Measurements from ENCODE around the gene HECTD2.
"Not testable (repeated sequence)": the region's sequence is repeated elsewhere in the genome, so short reads cannot be mapped to it uniquely, and the experiment has no call there.

Gene HECTD2

GRCh38 chr10:91545384-91545783 lies 135.2 kb downstream of the HECTD2 start:
- DNase-seq: no peak

- no peak for DNase-seq
Observed at GRCh38 chr10:91545838-91546237, 135.7 kb downstream of the HECTD2 start.

GRCh38 chr10:91549262-91549661 lies 139.1 kb downstream of the HECTD2 start:
- DNase-seq: no peak

GRCh38 chr10:91550021-91550420 lies 139.9 kb downstream of the HECTD2 start:
- DNase-seq: no peak

- peak; percentile 8 for DNase-seq
Observed at GRCh38 chr10:91551856-91552255, 141.7 kb downstream of the HECTD2 start.

- DNase-seq: no peak
Observed at GRCh38 chr10:91552274-91553095, 142.3 kb downstream of the HECTD2 start.

GRCh38 chr10:91555455-91555854 lies 145.3 kb downstream of the HECTD2 start:
- DNase-seq: no peak

GRCh38 chr10:91556691-91557566 lies 146.8 kb downstream of the HECTD2 start:
- no peak for DNase-seq

GRCh38 chr10:91557651-91558111 lies 147.5 kb downstream of the HECTD2 start:
- DNase-seq: no peak

GRCh38 chr10:91558473-91558872 lies 148.3 kb downstream of the HECTD2 start:
- DNase-seq: no peak

GRCh38 chr10:91559169-91559568 lies 149.0 kb downstream of the HECTD2 start:
- DNase-seq: no peak

- no peak for DNase-seq
Observed at GRCh38 chr10:91559750-91560149, 149.6 kb downstream of the HECTD2 start.

GRCh38 chr10:91560827-91561226 lies 150.7 kb downstream of the HECTD2 start:
- DNase-seq: not testable (repeated sequence)

- DNase-seq: no peak
Observed at GRCh38 chr10:91562839-91563581, 152.9 kb downstream of the HECTD2 start.

- DNase-seq: no peak
Observed at GRCh38 chr10:91564026-91564425, 153.9 kb downstream of the HECTD2 start.
